Measurements from ENCODE around the gene USF3.

GRCh38 chr3:113677737-113678136, 18.7 kb downstream of the USF3 start:
- TF ChIP-seq CTCF (IDR thresholded peaks at IDR 0.05), result no peak
- TF ChIP-seq POLR2A (IDR thresholded peaks at IDR 0.05), result no peak

Measured in thyroid gland (tissue), 4 donors.